Uterus (tissue), 2 donors: ENCODE results near the gene POU2F1.

ENCODE experiments used
- CTCF ChIP-seq, 4 experiments: fragments of 200-600 bp in 2 of 4; fragments of 450-650 bp in 2 of 4; sonication (generic) in 2 of 4; IDR thresholded peaks; one replicate each; pipeline ENCODE4 v1.5.1; 2016 to 2019; ENCODE audit warnings: antibody characterized with exemption in 4 of 4, mild to moderate bottlenecking in 2 of 4, moderate library complexity in 1 of 4
- POLR2A ChIP-seq, 2 donors: fragments of 450-650 bp; IDR thresholded peaks; one replicate each; pipeline ENCODE4 v1.6.1; 2016; ENCODE audit warnings: antibody characterized with exemption in 2 of 2, mild to moderate bottlenecking in 1 of 2, moderate library complexity in 1 of 2

GRCh38 chr1:167278497-167278896 is 57.8 kb downstream of the POU2F1 start:
- TF ChIP-seq CTCF (IDR thresholded peaks at IDR 0.05) (no peak), POLR2A (IDR thresholded peaks at IDR 0.05) (no peak)
